Measurements from ENCODE around the gene PLTP. TPM values are rescaled to one million over a fixed set of nuclear protein-coding genes. Genes with fewer than 3 reads are reported as not detected.
"Not testable (repeated sequence)": the region's sequence is repeated elsewhere in the genome, so short reads cannot be mapped to it uniquely, and the experiment has no call there.

The PLTP gene
- polyA plus RNA-seq, 3 donors, result 1.6 to 3.0 (median 2.9) TPM

- Mint-ChIP-seq H3K27ac (no peak overlapping the region), H3K9me3 (no peaks in the 10 kb centered on the region), H3K4me3 (no peak overlapping the region), H3K4me1 (no peaks in the 10 kb centered on the region), H3K27me3 (ENCODE audit: low read depth in 3 of 3) (no peaks in the 10 kb centered on the region), H3K36me3 (peaks cover 35 to 40% of the 10 kb centered on the region in 2 donors)
- peaks cover 22 to 24% of the 10 kb centered on the region in 2 donors for H3K36me3 ChIP-seq (replicated peaks in 1 of 2; ENCODE audit: control insufficient read depth in 1 of 2, insufficient read depth in 2 of 2, low read length in 2 of 2)
- no peaks in the 10 kb centered on the region for H3K27me3 ChIP-seq (ENCODE audit: control insufficient read depth in 2 of 2, insufficient read depth in 2 of 2, low read length in 2 of 2)
- no peaks in the 10 kb centered on the region for H4K20me1 ChIP-seq (ENCODE audit: insufficient read depth, low read length)
- TF ChIP-seq CTCF (IDR thresholded peaks at IDR 0.05), result no peak
- H2AFZ ChIP-seq (ENCODE audit: insufficient read depth, low read depth, low read length, poor library complexity, severe bottlenecking), result no peak overlapping the region
- no peak overlapping the region for H3K9ac ChIP-seq (ENCODE audit: insufficient read depth, low read length, poor library complexity, severe bottlenecking)
- no peak overlapping the region for H3K27ac ChIP-seq (ENCODE audit: low read depth in 1 of 2, low read length in 2 of 2)
- H3K79me2 ChIP-seq (ENCODE audit: insufficient read depth, low read length), result no peaks in the 10 kb centered on the region
- DNase-seq, result no peak
- no peaks in the 10 kb centered on the region for H3K9me3 ChIP-seq (replicated peaks in 1 of 2; ENCODE audit: control insufficient read depth in 1 of 2, insufficient read depth in 1 of 2, low read length in 2 of 2)
- intact Hi-C loops (cut with micrococcal nuclease), result no loop called here
- no peak overlapping the region for H3K4me2 ChIP-seq (replicated peaks; ENCODE audit: extremely low read depth, low read length, poor library complexity, severe bottlenecking)
- no peak overlapping the region for H3K4me3 ChIP-seq (replicated peaks in 1 of 3; ENCODE audit: low read depth in 2 of 3, low read length in 3 of 3)
- WGBS (ENCODE audit: insufficient coverage), result 91% methylated on average over 4 of the region's 4 CpGs
- no peaks in the 10 kb centered on the region for H3K4me1 ChIP-seq (ENCODE audit: control insufficient read depth in 1 of 2, insufficient read depth in 2 of 2, low read length in 2 of 2)
These were observed 37.4 kb downstream of the PLTP start for GRCh38 chr20:45874576-45874975.

GRCh38 chr20:45874104-45874481, 37.9 kb downstream of the PLTP start:
- intact Hi-C loops (cut with micrococcal nuclease), result not testable (repeated sequence)

More at GRCh38 chr20:45874104-45874481, 37.9 kb downstream of the PLTP start:
- H3K4me1 Mint-ChIP-seq; H3K4me1 ChIP-seq (ENCODE audit: control insufficient read depth in 1 of 2, insufficient read depth in 2 of 2, low read length in 2 of 2); H2AFZ ChIP-seq (ENCODE audit: insufficient read depth, low read depth, low read length, poor library complexity, severe bottlenecking); H3K27ac ChIP-seq (ENCODE audit: low read depth in 1 of 2, low read length in 2 of 2); H3K27me3 Mint-ChIP-seq (ENCODE audit: low read depth in 3 of 3); H3K9me3 ChIP-seq (replicated peaks in 1 of 2; ENCODE audit: control insufficient read depth in 1 of 2, insufficient read depth in 1 of 2, low read length in 2 of 2); H4K20me1 ChIP-seq (ENCODE audit: insufficient read depth, low read length); H3K9ac ChIP-seq (ENCODE audit: insufficient read depth, low read length, poor library complexity, severe bottlenecking); H3K27ac Mint-ChIP-seq; H3K9me3 Mint-ChIP-seq; DNase-seq; H3K79me2 ChIP-seq (ENCODE audit: insufficient read depth, low read length); H3K4me3 Mint-ChIP-seq; H3K27me3 ChIP-seq (ENCODE audit: control insufficient read depth in 2 of 2, insufficient read depth in 2 of 2, low read length in 2 of 2); H3K4me2 ChIP-seq (replicated peaks; ENCODE audit: extremely low read depth, low read length, poor library complexity, severe bottlenecking); H3K4me3 ChIP-seq (replicated peaks in 1 of 3; ENCODE audit: low read depth in 2 of 3, low read length in 3 of 3): not testable (repeated sequence)
- H3K36me3 ChIP-seq (replicated peaks in 1 of 2; ENCODE audit: control insufficient read depth in 1 of 2, insufficient read depth in 2 of 2, low read length in 2 of 2), result peaks cover 22 to 24% of the 10 kb centered on the region in 2 donors
- H3K36me3 Mint-ChIP-seq, result peaks cover 35 to 43% of the 10 kb centered on the region in 2 donors
- 98% methylated on average over 6 of the region's 10 CpGs for WGBS (ENCODE audit: insufficient coverage)

Data from CD14-positive monocyte (primary cell).